Measurements from ENCODE around the gene COL19A1. TPM values are rescaled to one million over a fixed set of nuclear protein-coding genes. Genes with fewer than 3 reads are reported as not detected.

The COL19A1 gene
- polyA plus RNA-seq, 2 donors = 0.02 to 0.04 TPM

GRCh38 chr6:69863766-69864165 is 2.6 kb upstream of the COL19A1 start:
- H3K27me3 ChIP-seq (ENCODE audit: control insufficient read depth in 1 of 2, insufficient read depth in 2 of 2, low read length in 2 of 2) = no peaks in the 10 kb centered on the region

GRCh38 chr6:69865126-69865525 is 1.2 kb upstream of the COL19A1 start:
- H3K4me3 ChIP-seq (ENCODE audit: low read depth in 1 of 2, low read length in 2 of 2) = no peak overlapping the region
- WGBS, 2 donors = 62 to 76% methylated on average over 2 of the region's 2 CpGs
- H3K27me3 ChIP-seq (ENCODE audit: control insufficient read depth in 1 of 2, insufficient read depth in 2 of 2, low read length in 2 of 2) = no peaks in the 10 kb centered on the region
- peaks cover 3 to 6% of the 10 kb centered on the region in 2 donors for H3K4me1 ChIP-seq (ENCODE audit: control insufficient read depth in 2 of 2, insufficient read depth in 2 of 2, low read length in 1 of 2)
- H3K27ac ChIP-seq (ENCODE audit: low read depth in 2 of 2, low read length in 1 of 2) = no peak overlapping the region
- no peaks in the 10 kb centered on the region for H3K36me3 ChIP-seq (ENCODE audit: control insufficient read depth in 2 of 2, insufficient read depth in 2 of 2, low read length in 1 of 2)
- no peaks in the 10 kb centered on the region for H3K9me3 ChIP-seq (ENCODE audit: control insufficient read depth in 2 of 2, insufficient read depth in 1 of 2, low read depth in 1 of 2, low read length in 1 of 2)

More at GRCh38 chr6:69863766-69864165, 2.6 kb upstream of the COL19A1 start:
- Histone ChIP-seq H3K36me3 (ENCODE audit: control insufficient read depth in 2 of 2, insufficient read depth in 2 of 2, low read length in 1 of 2) (no peaks in the 10 kb centered on the region), H3K4me1 (ENCODE audit: control insufficient read depth in 2 of 2, insufficient read depth in 2 of 2, low read length in 1 of 2) (peaks cover 3 to 6% of the 10 kb centered on the region in 2 donors), H3K27ac (ENCODE audit: low read depth in 2 of 2, low read length in 1 of 2) (no peak overlapping the region), H3K9me3 (ENCODE audit: control insufficient read depth in 2 of 2, insufficient read depth in 1 of 2, low read depth in 1 of 2, low read length in 1 of 2) (no peaks in the 10 kb centered on the region), H3K4me3 (ENCODE audit: low read depth in 1 of 2, low read length in 2 of 2) (no peak overlapping the region)
- 89 to 92% methylated on average over 2 of the region's 2 CpGs for WGBS, 2 donors

GRCh38 chr6:69866770-69867638 is 648 bp downstream of the COL19A1 start:
- peak overlapping the region; percentile 53 to 67 for H3K4me3 ChIP-seq (ENCODE audit: low read depth in 1 of 2, low read length in 2 of 2)
- H3K9me3 ChIP-seq (ENCODE audit: control insufficient read depth in 2 of 2, insufficient read depth in 1 of 2, low read depth in 1 of 2, low read length in 1 of 2) = no peaks in the 10 kb centered on the region
- no peaks in the 10 kb centered on the region for H3K27me3 ChIP-seq (ENCODE audit: control insufficient read depth in 1 of 2, insufficient read depth in 2 of 2, low read length in 2 of 2)
- no peak overlapping the region for H3K27ac ChIP-seq (ENCODE audit: low read depth in 2 of 2, low read length in 1 of 2)
- peaks cover 3 to 6% of the 10 kb centered on the region in 2 donors for H3K4me1 ChIP-seq (ENCODE audit: control insufficient read depth in 2 of 2, insufficient read depth in 2 of 2, low read length in 1 of 2)
- 0 to 1% methylated on average over 70 to 80 of the region's 80 CpGs for WGBS, 2 donors
- H3K36me3 ChIP-seq (ENCODE audit: control insufficient read depth in 2 of 2, insufficient read depth in 2 of 2, low read length in 1 of 2) = no peaks in the 10 kb centered on the region

- Histone ChIP-seq H3K27me3 (ENCODE audit: control insufficient read depth in 1 of 2, insufficient read depth in 2 of 2, low read length in 2 of 2) (no peaks in the 10 kb centered on the region), H3K27ac (ENCODE audit: low read depth in 2 of 2, low read length in 1 of 2) (no peak overlapping the region), H3K4me1 (ENCODE audit: control insufficient read depth in 2 of 2, insufficient read depth in 2 of 2, low read length in 1 of 2) (peaks cover 3 to 6% of the 10 kb centered on the region in 2 donors)
Observed at GRCh38 chr6:69867639-69867976, 1.3 kb downstream of the COL19A1 start.

GRCh38 chr6:69868252-69868804 is 2.0 kb downstream of the COL19A1 start:
- Histone ChIP-seq H3K27ac (ENCODE audit: low read depth in 2 of 2, low read length in 1 of 2) (no peak overlapping the region), H3K36me3 (ENCODE audit: control insufficient read depth in 2 of 2, insufficient read depth in 2 of 2, low read length in 1 of 2) (no peaks in the 10 kb centered on the region), H3K4me1 (ENCODE audit: control insufficient read depth in 2 of 2, insufficient read depth in 2 of 2, low read length in 1 of 2) (peaks cover 3 to 6% of the 10 kb centered on the region in 2 donors), H3K4me3 (ENCODE audit: low read depth in 1 of 2, low read length in 2 of 2) (no peak overlapping the region), H3K9me3 (ENCODE audit: control insufficient read depth in 2 of 2, insufficient read depth in 1 of 2, low read depth in 1 of 2, low read length in 1 of 2) (no peaks in the 10 kb centered on the region), H3K27me3 (ENCODE audit: control insufficient read depth in 1 of 2, insufficient read depth in 2 of 2, low read length in 2 of 2) (no peaks in the 10 kb centered on the region)
- WGBS, 2 donors = 88 to 91% methylated on average over 1 of the region's 1 CpG

More at GRCh38 chr6:69867639-69867976, 1.3 kb downstream of the COL19A1 start:
- Histone ChIP-seq H3K4me3 (ENCODE audit: low read depth in 1 of 2, low read length in 2 of 2) (peak overlapping the region; percentile 53 to 67), H3K36me3 (ENCODE audit: control insufficient read depth in 2 of 2, insufficient read depth in 2 of 2, low read length in 1 of 2) (no peaks in the 10 kb centered on the region), H3K9me3 (ENCODE audit: control insufficient read depth in 2 of 2, insufficient read depth in 1 of 2, low read depth in 1 of 2, low read length in 1 of 2) (no peaks in the 10 kb centered on the region)
- WGBS, 2 donors = 9 to 12% methylated on average over 11 of the region's 11 CpGs

GRCh38 chr6:69868961-69869360 is 2.6 kb downstream of the COL19A1 start:
- 91 to 96% methylated on average over 1 of the region's 1 CpG for WGBS, 2 donors
- no peaks in the 10 kb centered on the region for H3K36me3 ChIP-seq (ENCODE audit: control insufficient read depth in 2 of 2, insufficient read depth in 2 of 2, low read length in 1 of 2)
- no peak overlapping the region for H3K27ac ChIP-seq (ENCODE audit: low read depth in 2 of 2, low read length in 1 of 2)
- H3K27me3 ChIP-seq (ENCODE audit: control insufficient read depth in 1 of 2, insufficient read depth in 2 of 2, low read length in 2 of 2) = no peaks in the 10 kb centered on the region
- H3K4me1 ChIP-seq (ENCODE audit: control insufficient read depth in 2 of 2, insufficient read depth in 2 of 2, low read length in 1 of 2) = peaks cover 3 to 6% of the 10 kb centered on the region in 2 donors
- H3K4me3 ChIP-seq (ENCODE audit: low read depth in 1 of 2, low read length in 2 of 2) = no peak overlapping the region
- H3K9me3 ChIP-seq (ENCODE audit: control insufficient read depth in 2 of 2, insufficient read depth in 1 of 2, low read depth in 1 of 2, low read length in 1 of 2) = no peaks in the 10 kb centered on the region

GRCh38 chr6:69871107-69871506 is 4.8 kb downstream of the COL19A1 start:
- H3K4me1 ChIP-seq (ENCODE audit: control insufficient read depth in 2 of 2, insufficient read depth in 2 of 2, low read length in 1 of 2) = peaks cover 3 to 6% of the 10 kb centered on the region in 2 donors
- H3K36me3 ChIP-seq (ENCODE audit: control insufficient read depth in 2 of 2, insufficient read depth in 2 of 2, low read length in 1 of 2) = no peaks in the 10 kb centered on the region
- no peaks in the 10 kb centered on the region for H3K27me3 ChIP-seq (ENCODE audit: control insufficient read depth in 1 of 2, insufficient read depth in 2 of 2, low read length in 2 of 2)
- no peaks in the 10 kb centered on the region for H3K9me3 ChIP-seq (ENCODE audit: control insufficient read depth in 2 of 2, insufficient read depth in 1 of 2, low read depth in 1 of 2, low read length in 1 of 2)
- 83 to 84% methylated on average over 2 of the region's 2 CpGs for WGBS, 2 donors
- H3K27ac ChIP-seq (ENCODE audit: low read depth in 2 of 2, low read length in 1 of 2) = no peak overlapping the region
- no peak overlapping the region for H3K4me3 ChIP-seq (ENCODE audit: low read depth in 1 of 2, low read length in 2 of 2)

GRCh38 chr6:69873291-69873690 is 6.9 kb downstream of the COL19A1 start:
- Histone ChIP-seq H3K36me3 (ENCODE audit: control insufficient read depth in 2 of 2, insufficient read depth in 2 of 2, low read length in 1 of 2) (no peaks in the 10 kb centered on the region), H3K4me1 (ENCODE audit: control insufficient read depth in 2 of 2, insufficient read depth in 2 of 2, low read length in 1 of 2) (no peaks in the 10 kb centered on the region), H3K4me3 (ENCODE audit: low read depth in 1 of 2, low read length in 2 of 2) (no peak overlapping the region), H3K27ac (ENCODE audit: low read depth in 2 of 2, low read length in 1 of 2) (no peak overlapping the region), H3K9me3 (ENCODE audit: control insufficient read depth in 2 of 2, insufficient read depth in 1 of 2, low read depth in 1 of 2, low read length in 1 of 2) (no peaks in the 10 kb centered on the region), H3K27me3 (ENCODE audit: control insufficient read depth in 1 of 2, insufficient read depth in 2 of 2, low read length in 2 of 2) (no peaks in the 10 kb centered on the region)
- WGBS, 2 donors = 76 to 81% methylated on average over 2 of the region's 2 CpGs

GRCh38 chr6:69875715-69876114 is 9.4 kb downstream of the COL19A1 start:
- Histone ChIP-seq H3K9me3 (ENCODE audit: control insufficient read depth in 2 of 2, insufficient read depth in 1 of 2, low read depth in 1 of 2, low read length in 1 of 2) (no peaks in the 10 kb centered on the region), H3K4me1 (ENCODE audit: control insufficient read depth in 2 of 2, insufficient read depth in 2 of 2, low read length in 1 of 2) (no peaks in the 10 kb centered on the region), H3K4me3 (ENCODE audit: low read depth in 1 of 2, low read length in 2 of 2) (no peak overlapping the region), H3K27me3 (ENCODE audit: control insufficient read depth in 1 of 2, insufficient read depth in 2 of 2, low read length in 2 of 2) (no peaks in the 10 kb centered on the region), H3K27ac (ENCODE audit: low read depth in 2 of 2, low read length in 1 of 2) (no peak overlapping the region), H3K36me3 (ENCODE audit: control insufficient read depth in 2 of 2, insufficient read depth in 2 of 2, low read length in 1 of 2) (no peaks in the 10 kb centered on the region)
- 86 to 89% methylated on average over 3 of the region's 3 CpGs for WGBS, 2 donors

Data from esophagus (tissue), 2 donors.